ENCODE measurements around the gene IQCN.

DNA sequence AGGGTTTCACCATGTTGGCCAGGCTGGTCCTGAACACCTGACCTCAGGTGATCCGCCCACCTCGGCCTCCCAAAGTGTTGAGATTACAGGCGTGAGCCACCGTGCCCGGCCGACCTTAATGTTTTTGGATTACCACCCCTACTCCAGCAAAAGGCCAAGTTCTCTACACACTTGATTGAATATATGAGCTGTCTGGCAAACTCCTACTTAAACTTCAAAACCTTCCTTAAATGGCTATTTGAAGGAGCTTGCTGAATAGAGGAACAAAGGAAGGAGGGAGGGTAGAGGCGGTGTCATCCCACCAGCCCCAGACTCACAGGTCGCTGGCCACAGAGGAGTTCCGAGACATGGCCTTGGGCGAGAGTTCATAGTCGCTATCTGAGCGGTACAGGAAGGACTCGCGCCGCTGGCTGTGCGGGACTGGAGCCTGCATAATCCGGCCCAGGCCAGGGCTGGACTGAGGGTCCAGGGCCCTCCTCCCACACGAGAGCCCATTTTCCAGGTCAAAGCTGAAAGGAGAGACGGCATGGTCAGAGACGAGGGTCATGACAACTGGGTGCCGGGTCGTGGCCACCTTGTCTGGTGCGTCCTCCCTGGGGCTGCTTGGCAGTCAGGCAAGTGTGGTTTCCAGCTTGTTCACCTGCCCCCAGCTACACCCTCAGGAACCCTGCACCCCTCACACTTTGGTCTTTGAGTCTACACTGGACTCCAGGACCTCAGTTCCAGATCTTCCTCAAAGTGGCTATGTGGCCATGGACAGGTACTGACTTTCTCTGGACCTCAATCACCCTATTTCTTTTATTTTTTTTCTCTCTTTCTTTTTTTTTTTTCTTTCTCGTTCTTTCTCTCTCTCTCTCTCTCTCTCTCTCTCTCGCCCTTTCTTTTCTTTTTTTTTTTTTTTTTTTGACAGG is 52.2 kb downstream of the IQCN start:
- TF ChIP-seq, protein P1, sequence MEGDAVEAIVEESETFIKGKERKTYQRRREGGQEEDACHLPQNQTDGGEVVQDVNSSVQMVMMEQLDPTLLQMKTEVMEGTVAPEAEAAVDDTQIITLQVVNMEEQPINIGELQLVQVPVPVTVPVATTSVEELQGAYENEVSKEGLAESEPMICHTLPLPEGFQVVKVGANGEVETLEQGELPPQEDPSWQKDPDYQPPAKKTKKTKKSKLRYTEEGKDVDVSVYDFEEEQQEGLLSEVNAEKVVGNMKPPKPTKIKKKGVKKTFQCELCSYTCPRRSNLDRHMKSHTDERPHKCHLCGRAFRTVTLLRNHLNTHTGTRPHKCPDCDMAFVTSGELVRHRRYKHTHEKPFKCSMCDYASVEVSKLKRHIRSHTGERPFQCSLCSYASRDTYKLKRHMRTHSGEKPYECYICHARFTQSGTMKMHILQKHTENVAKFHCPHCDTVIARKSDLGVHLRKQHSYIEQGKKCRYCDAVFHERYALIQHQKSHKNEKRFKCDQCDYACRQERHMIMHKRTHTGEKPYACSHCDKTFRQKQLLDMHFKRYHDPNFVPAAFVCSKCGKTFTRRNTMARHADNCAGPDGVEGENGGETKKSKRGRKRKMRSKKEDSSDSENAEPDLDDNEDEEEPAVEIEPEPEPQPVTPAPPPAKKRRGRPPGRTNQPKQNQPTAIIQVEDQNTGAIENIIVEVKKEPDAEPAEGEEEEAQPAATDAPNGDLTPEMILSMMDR (IDR thresholded peaks at IDR 0.05): no peak
- no peak for TF ChIP-seq POLR2A (IDR thresholded peaks at IDR 0.05)

Data from thyroid gland (tissue), 4 donors.